GM23248 (cell line): ENCODE results near the gene NOTUM.

Source experiments
- EZH2 ChIP-seq: fragments of 200-600 bp; sonication (generic); IDR thresholded peaks from 2 replicates; pipeline ENCODE4 v1.6.1; 2018; ENCODE audit warnings: antibody characterized with exemption, mild to moderate bottlenecking; ENCODE audit not compliant: insufficient read depth, poor library complexity, severe bottlenecking
- EZH2phosphoT487 ChIP-seq: fragments of 200-600 bp; sonication (generic); IDR thresholded peaks from 2 replicates; pipeline ENCODE4 v1.6.1; 2018; ENCODE audit warnings: antibody characterized with exemption, moderate library complexity, mild to moderate bottlenecking, low read depth; ENCODE audit not compliant: insufficient read depth

GRCh38 chr17:82008258-82008940 is 47.4 kb upstream of the NOTUM start:
- no peak for TF ChIP-seq EZH2
- no peak for TF ChIP-seq EZH2phosphoT487
